Prostate gland (tissue), 2 donors: ENCODE data around the gene OTUB2.

Source experiments
- CTCF ChIP-seq, 4 experiments: fragments of 200-600 bp in 2 of 4; fragments of 450-650 bp in 2 of 4; sonication (generic) in 2 of 4; IDR thresholded peaks; 1 replicate in 3 of 4; 2 replicates in 1 of 4; pipeline ENCODE4 v1.5.1; 2016 to 2019; ENCODE audit warnings: antibody characterized with exemption in 4 of 4, mild to moderate bottlenecking in 2 of 4, moderate library complexity in 2 of 4
- POLR2A ChIP-seq: fragments of 450-650 bp; IDR thresholded peaks from one replicate; pipeline ENCODE4 v1.6.1; 2016; ENCODE audit warnings: antibody characterized with exemption, mild to moderate bottlenecking

GRCh38 chr14:94027566-94028449, 1.7 kb downstream of the OTUB2 start:
- no peak for TF ChIP-seq CTCF (IDR thresholded peaks at IDR 0.05)
- TF ChIP-seq POLR2A = no peak
